ENCODE measurements around the gene MYCBPAP.
A peak's percentile ranks its signal among the peaks of the same experiment; 100 is the strongest.

The MYCBPAP gene

DNA sequence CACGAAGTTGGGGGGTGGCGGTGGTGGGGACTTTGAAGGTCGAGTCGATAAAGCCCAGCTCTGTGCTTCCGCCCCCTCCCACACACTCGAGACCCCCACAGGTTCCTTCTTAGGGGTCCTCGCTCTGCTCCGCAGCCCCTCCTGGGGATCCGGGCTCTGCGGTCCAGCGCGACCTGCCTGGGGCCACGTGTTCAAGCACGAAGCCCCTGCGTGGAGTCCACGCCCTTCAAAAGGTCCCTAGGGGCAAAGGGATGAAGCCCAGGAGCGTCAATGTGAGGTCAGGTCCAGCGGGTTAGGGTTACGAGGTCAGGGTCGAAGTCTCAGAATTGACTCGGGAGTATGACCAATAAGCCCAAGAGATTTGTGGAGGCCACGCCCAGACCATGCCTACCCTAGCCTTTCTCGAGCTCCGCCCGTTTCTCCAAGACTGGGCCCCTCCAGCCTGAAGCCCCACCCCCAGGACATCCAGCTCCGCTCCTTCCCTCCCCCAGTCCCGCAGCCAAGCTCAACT is 51.5 kb downstream of the MYCBPAP start:
- TF ChIP-seq, protein P1, sequence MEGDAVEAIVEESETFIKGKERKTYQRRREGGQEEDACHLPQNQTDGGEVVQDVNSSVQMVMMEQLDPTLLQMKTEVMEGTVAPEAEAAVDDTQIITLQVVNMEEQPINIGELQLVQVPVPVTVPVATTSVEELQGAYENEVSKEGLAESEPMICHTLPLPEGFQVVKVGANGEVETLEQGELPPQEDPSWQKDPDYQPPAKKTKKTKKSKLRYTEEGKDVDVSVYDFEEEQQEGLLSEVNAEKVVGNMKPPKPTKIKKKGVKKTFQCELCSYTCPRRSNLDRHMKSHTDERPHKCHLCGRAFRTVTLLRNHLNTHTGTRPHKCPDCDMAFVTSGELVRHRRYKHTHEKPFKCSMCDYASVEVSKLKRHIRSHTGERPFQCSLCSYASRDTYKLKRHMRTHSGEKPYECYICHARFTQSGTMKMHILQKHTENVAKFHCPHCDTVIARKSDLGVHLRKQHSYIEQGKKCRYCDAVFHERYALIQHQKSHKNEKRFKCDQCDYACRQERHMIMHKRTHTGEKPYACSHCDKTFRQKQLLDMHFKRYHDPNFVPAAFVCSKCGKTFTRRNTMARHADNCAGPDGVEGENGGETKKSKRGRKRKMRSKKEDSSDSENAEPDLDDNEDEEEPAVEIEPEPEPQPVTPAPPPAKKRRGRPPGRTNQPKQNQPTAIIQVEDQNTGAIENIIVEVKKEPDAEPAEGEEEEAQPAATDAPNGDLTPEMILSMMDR (IDR thresholded peaks at IDR 0.05; ENCODE audit: control extremely low read depth, extremely low read depth, low read depth, missing control alignments): no peak
- CTCF ChIA-PET: interaction anchor here (0.9 to 4.5 kb wide), 4 partner anchors 9 to 80 kb away, joined by 4 to 27 read pairs (median 5); partner anchors contain the start of gene SPATA20

DNA sequence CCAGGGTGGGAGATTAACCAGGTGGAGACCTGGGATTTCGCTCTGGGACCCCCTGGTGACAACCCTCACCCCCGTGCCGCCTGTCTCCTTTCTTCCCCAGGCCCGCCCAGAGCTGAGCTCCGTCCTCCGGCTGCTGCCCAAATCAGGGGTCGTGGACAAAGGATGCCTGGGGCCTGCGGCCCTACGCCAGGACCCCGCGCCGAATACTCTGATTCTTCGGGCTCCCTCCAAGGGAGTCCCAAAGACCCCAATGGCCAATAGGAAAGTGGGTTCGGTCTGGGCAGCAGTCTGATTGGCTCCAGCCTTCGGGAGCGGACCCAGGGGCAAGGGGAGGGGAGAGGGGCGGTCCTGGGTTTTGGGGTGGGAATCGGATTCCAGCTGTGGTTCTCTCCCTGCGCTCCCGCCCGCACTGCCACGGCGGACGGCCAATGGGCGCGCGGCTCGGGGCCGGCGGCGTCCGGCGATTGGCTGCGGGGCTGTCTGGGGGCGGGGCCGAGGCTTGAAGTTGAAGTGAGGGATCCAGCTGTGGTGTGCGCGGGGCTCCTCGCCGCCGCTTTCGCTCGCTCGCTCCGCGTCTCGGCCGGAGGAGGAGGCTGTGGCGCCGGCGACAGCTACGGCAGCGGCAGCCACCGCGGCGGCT is 52.1 kb downstream of the MYCBPAP start, which contains the start of gene CACNA1G:
Gene CACNA1G, plus strand, starts transcription at position 531 of the 640 bp plus-strand sequence. CDS start 745 bp downstream, outside the sequence.
- TF ChIP-seq, protein P1 (IDR thresholded peaks at IDR 0.05; ENCODE audit: control extremely low read depth, extremely low read depth, low read depth, missing control alignments): no peak
- DNase-seq (ENCODE audit: extremely low spot score): peak; percentile 94
- CTCF ChIA-PET: interaction anchor here (0.9 to 4.5 kb wide), 5 partner anchors 9 to 81 kb away, joined by 4 to 27 read pairs (median 4); partner anchors contain the start of gene SPATA20
- POLR2A ChIA-PET: interaction anchor here (1.5 kb wide), 1 partner anchor 306 kb away, joined by 5 read pairs; the partner anchor contains the start of gene TOB1

More for the DNA sequence above, 51.5 kb downstream of the MYCBPAP start:
- POLR2A ChIA-PET: interaction anchor here (0.5 to 1.5 kb wide), 2 partner anchors 165 to 306 kb away, joined by 4 to 5 read pairs; partner anchors contain the start of gene TOB1
- DNase-seq (ENCODE audit: extremely low spot score): peak; percentile 67

DNA sequence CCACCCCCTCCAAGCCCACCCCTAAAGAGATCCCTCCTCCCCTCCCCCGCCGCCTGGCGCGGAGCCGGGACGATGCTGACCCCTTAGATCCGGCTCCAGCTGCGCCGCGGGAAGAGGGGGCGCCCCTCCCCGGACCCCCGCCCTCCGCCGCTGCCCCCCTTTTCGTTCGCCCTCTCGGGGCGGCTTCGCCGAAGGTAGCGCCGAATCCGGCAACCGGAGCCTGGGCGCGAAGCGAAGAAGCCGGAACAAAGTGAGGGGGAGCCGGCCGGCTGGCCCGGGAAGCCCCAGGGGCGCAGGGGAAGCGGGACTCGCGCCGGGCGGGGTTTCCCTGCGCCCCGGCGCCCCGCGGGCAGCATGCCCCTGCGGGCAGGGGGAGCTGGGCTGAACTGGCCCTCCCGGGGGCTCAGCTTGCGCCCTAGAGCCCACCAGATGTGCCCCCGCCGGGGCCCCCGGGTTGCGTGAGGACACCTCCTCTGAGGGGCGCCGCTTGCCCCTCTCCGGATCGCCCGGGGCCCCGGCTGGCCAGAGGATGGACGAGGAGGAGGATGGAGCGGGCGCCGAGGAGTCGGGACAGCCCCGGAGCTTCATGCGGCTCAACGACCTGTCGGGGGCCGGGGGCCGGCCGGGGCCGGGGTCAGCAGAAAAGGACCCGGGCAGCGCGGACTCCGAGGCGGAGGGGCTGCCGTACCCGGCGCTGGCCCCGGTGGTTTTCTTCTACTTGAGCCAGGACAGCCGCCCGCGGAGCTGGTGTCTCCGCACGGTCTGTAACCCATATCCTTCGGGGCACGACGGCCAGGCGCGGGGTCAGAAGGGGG is 52.9 kb downstream of the MYCBPAP start:
- ChIA-PET CTCF (interaction anchor here (1.2 to 4.5 kb wide), 5 partner anchors 10 to 291 kb away, joined by 3 to 27 read pairs (median 4); partner anchors contain the start of gene SPATA20), POLR2A (interaction anchor here (1.5 kb wide), 1 partner anchor 305 kb away, joined by 5 read pairs; the partner anchor contains the start of gene TOB1)
- TF ChIP-seq, protein P1 (IDR thresholded peaks at IDR 0.05; ENCODE audit: control extremely low read depth, extremely low read depth, low read depth, missing control alignments): no peak
- peak; percentile 54 for DNase-seq (ENCODE audit: extremely low spot score)

DNA sequence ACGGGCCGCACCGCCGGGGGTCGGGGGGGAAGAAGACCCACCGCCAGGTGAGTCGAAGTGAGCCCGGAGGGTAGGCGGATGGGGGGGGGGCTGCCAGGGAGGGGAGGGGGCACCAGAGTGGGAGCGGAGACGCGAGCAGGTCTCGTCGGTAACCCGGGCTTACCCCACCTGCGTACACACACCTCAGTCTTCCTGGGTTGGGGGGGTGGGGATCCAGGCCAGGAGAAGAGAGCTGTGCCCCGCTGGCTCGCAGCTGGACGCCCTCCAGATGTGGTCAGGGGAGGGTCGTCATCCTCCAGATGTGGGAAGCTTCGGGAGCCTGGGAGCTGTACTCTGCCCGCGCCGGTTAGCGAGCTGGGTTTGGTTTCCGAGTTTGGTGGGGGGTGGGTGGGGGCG is 53.5 kb downstream of the MYCBPAP start:
- ChIA-PET POLR2A (no interaction called here), CTCF (interaction anchor here (1.2 to 4.5 kb wide), 4 partner anchors 11 to 291 kb away, joined by 3 to 27 read pairs (median 5); no protein-coding TSS in a partner anchor)
- TF ChIP-seq, protein P1 (IDR thresholded peaks at IDR 0.05; ENCODE audit: control extremely low read depth, extremely low read depth, low read depth, missing control alignments): no peak
- no peak for DNase-seq (ENCODE audit: extremely low spot score)

DNA sequence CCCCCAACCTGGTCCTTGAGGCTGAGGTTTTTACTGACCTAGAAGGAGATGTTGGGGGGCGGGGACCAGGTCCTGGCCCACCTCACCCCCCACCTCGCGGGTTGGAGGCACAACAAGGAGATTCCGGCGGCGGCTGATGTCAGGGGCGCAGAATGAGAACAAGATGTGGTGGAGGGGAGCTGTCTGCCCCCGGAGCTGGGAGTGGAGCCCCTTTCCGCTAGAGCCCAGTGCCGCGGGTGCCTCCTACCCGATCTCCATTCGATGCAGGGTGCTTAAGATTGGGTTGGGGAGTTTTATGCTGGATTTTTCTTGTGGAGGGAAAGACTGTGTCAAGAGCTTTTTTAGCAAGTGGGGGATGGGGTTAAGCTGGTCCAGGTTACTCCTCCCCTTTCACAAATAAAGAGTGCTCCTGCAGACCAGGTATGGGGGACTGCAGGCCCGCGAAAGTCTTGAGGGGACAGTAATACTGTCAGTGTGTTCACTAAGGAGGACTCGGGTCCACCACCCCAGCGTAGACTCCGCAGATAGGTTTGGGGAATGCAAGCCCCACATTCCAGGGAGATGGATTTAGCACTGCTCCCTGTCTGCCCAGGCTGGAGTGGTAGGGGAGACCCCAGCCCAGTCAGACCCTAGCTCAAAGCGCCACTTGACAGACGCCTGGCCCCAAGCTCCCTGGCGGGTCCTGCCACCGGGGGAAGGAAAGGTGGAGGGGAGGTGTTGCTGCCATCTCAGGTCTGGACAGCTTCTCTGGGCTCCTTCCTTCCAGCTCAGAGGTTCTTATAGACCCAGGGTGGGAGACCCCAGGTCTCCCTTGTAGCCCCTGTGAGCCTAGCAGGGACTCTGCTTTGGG is 54.2 kb downstream of the MYCBPAP start:
- DNase-seq (ENCODE audit: extremely low spot score): no peak
- ChIA-PET CTCF (interaction anchor here (1.2 to 4.5 kb wide), 3 partner anchors 11 to 290 kb away, joined by 3 to 27 read pairs (median 4); no protein-coding TSS in a partner anchor), POLR2A (no interaction called here)
- TF ChIP-seq, protein P1 (IDR thresholded peaks at IDR 0.05; ENCODE audit: control extremely low read depth, extremely low read depth, low read depth, missing control alignments): no peak

Data from GM10248 (cell line).